ENCODE results near the gene TOPAZ1. TPM values are rescaled to one million over a fixed set of nuclear protein-coding genes. Genes with fewer than 3 reads are reported as not detected.

Gene TOPAZ1
- total and polyA plus RNA-seq, 2 of the 13 experiments (the other 11 are each of a cell fraction or from before 2014, with no cell fraction given), result not detected

DNA sequence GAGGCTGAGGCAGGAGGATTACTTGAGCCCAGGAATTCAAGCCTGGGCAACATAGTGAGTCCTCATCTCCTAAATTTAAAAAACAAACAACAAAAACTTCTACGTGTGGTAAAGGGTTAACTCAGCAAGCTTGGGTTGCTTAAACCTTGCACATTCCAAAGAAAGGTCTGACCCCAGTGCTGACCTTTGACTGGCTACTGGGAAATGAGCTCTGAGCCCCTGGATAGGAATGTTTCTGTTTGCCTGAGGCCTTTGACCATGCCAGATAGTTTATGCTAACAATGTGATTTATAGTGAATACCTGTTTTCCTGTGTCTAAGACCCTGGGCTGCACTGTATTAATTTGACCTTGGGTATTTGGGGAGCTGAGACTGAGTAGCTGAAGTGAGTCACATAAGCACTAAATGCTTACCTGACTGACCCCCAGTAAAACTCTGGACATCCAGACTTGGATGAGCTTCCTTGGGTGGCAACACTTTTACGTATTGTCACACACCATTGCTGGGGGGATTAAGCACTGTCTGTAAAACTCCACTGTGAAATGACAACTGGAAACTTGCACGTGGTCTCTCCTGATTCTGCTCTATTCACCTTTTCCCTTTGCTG is 117.6 kb downstream of the TOPAZ1 start (continued):
- TF ChIP-seq ZNF629 (CRISPR knock-in tag; conservative IDR thresholded peaks at IDR 0.05) (no peak), MYC (CRISPR knock-in tag; IDR thresholded peaks at IDR 0.05; ENCODE audit: borderline replicate concordance) (peak; percentile 35; the same call in 1 of the 2 replicates), CREB1 (IDR thresholded peaks at IDR 0.05) (no peak), CREB1 (CRISPR knock-in tag; IDR thresholded peaks at IDR 0.05) (peak; percentile 81), FOSL2 (CRISPR knock-in tag; IDR thresholded peaks at IDR 0.05) (peak; percentile 88), NCOA1 (CRISPR knock-in tag; IDR thresholded peaks at IDR 0.05) (peak; percentile 78; the same call in 1 of the 2 replicates), KLF15 (CRISPR knock-in tag; IDR thresholded peaks at IDR 0.05; ENCODE audit: borderline replicate concordance) (no peak), SMAD9 (CRISPR knock-in tag; IDR thresholded peaks at IDR 0.05) (no peak), HOXA9 (CRISPR knock-in tag; IDR thresholded peaks at IDR 0.05; ENCODE audit: borderline replicate concordance) (peak; percentile 87), RAD21 (CRISPR knock-in tag; IDR thresholded peaks at IDR 0.05) (0 out of 2 replicates have a peak, but pooled peaks have one; percentile 3), ZFYVE20 (CRISPR knock-in tag; IDR thresholded peaks at IDR 0.05; ENCODE audit: borderline replicate concordance, low read depth) (no peak), ZNF816 (CRISPR knock-in tag; IDR thresholded peaks at IDR 0.05; ENCODE audit: borderline replicate concordance) (no peak), NONO (IDR thresholded peaks at IDR 0.05) (no peak), NONO (CRISPR knock-in tag; conservative IDR thresholded peaks at IDR 0.05) (peak; percentile 70)
- TF ChIP-seq, protein P1, sequence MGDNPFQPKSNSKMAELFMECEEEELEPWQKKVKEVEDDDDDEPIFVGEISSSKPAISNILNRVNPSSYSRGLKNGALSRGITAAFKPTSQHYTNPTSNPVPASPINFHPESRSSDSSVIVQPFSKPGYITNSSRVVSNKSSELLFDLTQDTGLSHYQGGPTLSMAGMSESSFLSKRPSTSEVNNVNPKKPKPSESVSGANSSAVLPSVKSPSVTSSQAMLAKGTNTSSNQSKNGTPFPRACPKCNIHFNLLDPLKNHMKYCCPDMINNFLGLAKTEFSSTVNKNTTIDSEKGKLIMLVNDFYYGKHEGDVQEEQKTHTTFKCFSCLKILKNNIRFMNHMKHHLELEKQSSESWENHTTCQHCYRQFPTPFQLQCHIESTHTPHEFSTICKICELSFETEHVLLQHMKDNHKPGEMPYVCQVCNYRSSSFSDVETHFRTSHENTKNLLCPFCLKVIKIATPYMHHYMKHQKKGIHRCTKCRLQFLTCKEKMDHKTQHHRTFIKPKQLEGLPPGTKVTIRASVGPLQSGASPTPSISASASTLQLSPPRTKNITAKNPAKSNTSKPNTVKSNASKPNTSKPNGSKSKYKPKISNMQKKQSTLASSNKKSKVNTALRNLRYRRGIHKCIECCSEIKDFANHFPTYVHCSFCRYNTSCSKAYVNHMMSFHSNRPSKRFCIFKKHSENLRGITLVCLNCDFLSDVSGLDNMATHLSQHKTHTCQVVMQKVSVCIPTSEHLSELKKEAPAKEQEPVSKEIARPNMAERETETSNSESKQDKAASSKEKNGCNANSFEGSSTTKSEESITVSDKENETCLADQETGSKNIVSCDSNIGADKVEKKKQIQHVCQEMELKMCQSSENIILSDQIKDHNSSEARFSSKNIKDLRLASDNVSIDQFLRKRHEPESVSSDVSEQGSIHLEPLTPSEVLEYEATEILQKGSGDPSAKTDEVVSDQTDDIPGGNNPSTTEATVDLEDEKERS (CRISPR knock-in tag; IDR thresholded peaks at IDR 0.05), result peak; percentile 79
- TF ChIP-seq, protein P2, sequence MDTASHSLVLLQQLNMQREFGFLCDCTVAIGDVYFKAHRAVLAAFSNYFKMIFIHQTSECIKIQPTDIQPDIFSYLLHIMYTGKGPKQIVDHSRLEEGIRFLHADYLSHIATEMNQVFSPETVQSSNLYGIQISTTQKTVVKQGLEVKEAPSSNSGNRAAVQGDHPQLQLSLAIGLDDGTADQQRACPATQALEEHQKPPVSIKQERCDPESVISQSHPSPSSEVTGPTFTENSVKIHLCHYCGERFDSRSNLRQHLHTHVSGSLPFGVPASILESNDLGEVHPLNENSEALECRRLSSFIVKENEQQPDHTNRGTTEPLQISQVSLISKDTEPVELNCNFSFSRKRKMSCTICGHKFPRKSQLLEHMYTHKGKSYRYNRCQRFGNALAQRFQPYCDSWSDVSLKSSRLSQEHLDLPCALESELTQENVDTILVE (CRISPR knock-in tag; IDR thresholded peaks at IDR 0.05), result peak; percentile 56; the same call in 1 of the 2 replicates
- TF ChIP-seq, protein P3, sequence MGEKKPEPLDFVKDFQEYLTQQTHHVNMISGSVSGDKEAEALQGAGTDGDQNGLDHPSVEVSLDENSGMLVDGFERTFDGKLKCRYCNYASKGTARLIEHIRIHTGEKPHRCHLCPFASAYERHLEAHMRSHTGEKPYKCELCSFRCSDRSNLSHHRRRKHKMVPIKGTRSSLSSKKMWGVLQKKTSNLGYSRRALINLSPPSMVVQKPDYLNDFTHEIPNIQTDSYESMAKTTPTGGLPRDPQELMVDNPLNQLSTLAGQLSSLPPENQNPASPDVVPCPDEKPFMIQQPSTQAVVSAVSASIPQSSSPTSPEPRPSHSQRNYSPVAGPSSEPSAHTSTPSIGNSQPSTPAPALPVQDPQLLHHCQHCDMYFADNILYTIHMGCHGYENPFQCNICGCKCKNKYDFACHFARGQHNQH (CRISPR knock-in tag; IDR thresholded peaks at IDR 0.05), result peak; percentile 86
- TF ChIP-seq, protein P4, sequence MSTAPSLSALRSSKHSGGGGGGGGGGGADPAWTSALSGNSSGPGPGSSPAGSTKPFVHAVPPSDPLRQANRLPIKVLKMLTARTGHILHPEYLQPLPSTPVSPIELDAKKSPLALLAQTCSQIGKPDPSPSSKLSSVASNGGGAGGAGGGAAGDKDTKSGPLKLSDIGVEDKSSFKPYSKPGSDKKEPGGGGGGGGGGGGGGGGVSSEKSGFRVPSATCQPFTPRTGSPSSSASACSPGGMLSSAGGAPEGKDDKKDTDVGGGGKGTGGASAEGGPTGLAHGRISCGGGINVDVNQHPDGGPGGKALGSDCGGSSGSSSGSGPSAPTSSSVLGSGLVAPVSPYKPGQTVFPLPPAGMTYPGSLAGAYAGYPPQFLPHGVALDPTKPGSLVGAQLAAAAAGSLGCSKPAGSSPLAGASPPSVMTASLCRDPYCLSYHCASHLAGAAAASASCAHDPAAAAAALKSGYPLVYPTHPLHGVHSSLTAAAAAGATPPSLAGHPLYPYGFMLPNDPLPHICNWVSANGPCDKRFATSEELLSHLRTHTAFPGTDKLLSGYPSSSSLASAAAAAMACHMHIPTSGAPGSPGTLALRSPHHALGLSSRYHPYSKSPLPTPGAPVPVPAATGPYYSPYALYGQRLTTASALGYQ (CRISPR knock-in tag; IDR thresholded peaks at IDR 0.05), result peak; percentile 93
- TF ChIP-seq, protein P5, sequence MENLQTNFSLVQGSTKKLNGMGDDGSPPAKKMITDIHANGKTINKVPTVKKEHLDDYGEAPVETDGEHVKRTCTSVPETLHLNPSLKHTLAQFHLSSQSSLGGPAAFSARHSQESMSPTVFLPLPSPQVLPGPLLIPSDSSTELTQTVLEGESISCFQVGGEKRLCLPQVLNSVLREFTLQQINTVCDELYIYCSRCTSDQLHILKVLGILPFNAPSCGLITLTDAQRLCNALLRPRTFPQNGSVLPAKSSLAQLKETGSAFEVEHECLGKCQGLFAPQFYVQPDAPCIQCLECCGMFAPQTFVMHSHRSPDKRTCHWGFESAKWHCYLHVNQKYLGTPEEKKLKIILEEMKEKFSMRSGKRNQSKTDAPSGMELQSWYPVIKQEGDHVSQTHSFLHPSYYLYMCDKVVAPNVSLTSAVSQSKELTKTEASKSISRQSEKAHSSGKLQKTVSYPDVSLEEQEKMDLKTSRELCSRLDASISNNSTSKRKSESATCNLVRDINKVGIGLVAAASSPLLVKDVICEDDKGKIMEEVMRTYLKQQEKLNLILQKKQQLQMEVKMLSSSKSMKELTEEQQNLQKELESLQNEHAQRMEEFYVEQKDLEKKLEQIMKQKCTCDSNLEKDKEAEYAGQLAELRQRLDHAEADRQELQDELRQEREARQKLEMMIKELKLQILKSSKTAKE (CRISPR knock-in tag; IDR thresholded peaks at IDR 0.05; ENCODE audit: borderline replicate concordance), result peak; percentile 92

All from HepG2 (cell line).